ENCODE measurements around the gene CIAO2B.

Gene CIAO2B

GRCh38 chr16:66894055-66894454 is 40.1 kb downstream of the CIAO2B start:
- no peaks in the 10 kb centered on the region for H3K9me2 ChIP-seq (replicated peaks; ENCODE audit: low read depth, low read length)
- peaks cover 4% of the 10 kb centered on the region for H3K4me1 ChIP-seq (ENCODE audit: insufficient read depth, low read length, poor library complexity, severe bottlenecking)
- H4K20me1 ChIP-seq (ENCODE audit: insufficient read depth, low read length, poor library complexity, severe bottlenecking) = no peaks in the 10 kb centered on the region
- no peaks in the 10 kb centered on the region for H3K9me3 ChIP-seq (ENCODE audit: insufficient read depth, low read depth, low read length)
- no peaks in the 10 kb centered on the region for H3K27me3 ChIP-seq (ENCODE audit: insufficient read depth, low read length, poor library complexity, severe bottlenecking)
- H3K9ac ChIP-seq (ENCODE audit: low read depth, low read length, poor library complexity, severe bottlenecking) = no peak overlapping the region
- TF ChIP-seq EZH2phosphoT487 (IDR thresholded peaks at IDR 0.05; ENCODE audit: borderline replicate concordance) (no peak), CTCF (conservative IDR thresholded peaks at IDR 0.05; ENCODE audit: low read length) (no peak)
- H3K79me2 ChIP-seq (ENCODE audit: insufficient read depth, low read length) = no peaks in the 10 kb centered on the region
- no peak overlapping the region for H3K4me2 ChIP-seq (ENCODE audit: low read depth, low read length, poor library complexity, severe bottlenecking)
- no peak overlapping the region for H3K4me3 ChIP-seq (ENCODE audit: low read length, poor library complexity, severe bottlenecking)
- H3F3A ChIP-seq (ENCODE audit: low read depth) = no peaks in the 10 kb centered on the region
- H3K36me3 ChIP-seq (ENCODE audit: insufficient read depth, low read length) = no peaks in the 10 kb centered on the region
- H2AFZ ChIP-seq (ENCODE audit: low read length) = no peak overlapping the region

- TF ChIP-seq EZH2phosphoT487 (IDR thresholded peaks at IDR 0.05; ENCODE audit: borderline replicate concordance) (no peak), CTCF (conservative IDR thresholded peaks at IDR 0.05; ENCODE audit: low read length) (no peak)
- Histone ChIP-seq H3K36me3 (ENCODE audit: insufficient read depth, low read length) (no peaks in the 10 kb centered on the region), H4K20me1 (ENCODE audit: insufficient read depth, low read length, poor library complexity, severe bottlenecking) (no peaks in the 10 kb centered on the region), H3K4me2 (ENCODE audit: low read depth, low read length, poor library complexity, severe bottlenecking) (no peak overlapping the region), H3K4me3 (ENCODE audit: low read length, poor library complexity, severe bottlenecking) (no peak overlapping the region), H3K9me2 (replicated peaks; ENCODE audit: low read depth, low read length) (no peaks in the 10 kb centered on the region), H3F3A (ENCODE audit: low read depth) (no peaks in the 10 kb centered on the region), H3K4me1 (ENCODE audit: insufficient read depth, low read length, poor library complexity, severe bottlenecking) (peaks cover 11% of the 10 kb centered on the region), H3K9ac (ENCODE audit: low read depth, low read length, poor library complexity, severe bottlenecking) (no peak overlapping the region), H3K79me2 (ENCODE audit: insufficient read depth, low read length) (peaks cover 14% of the 10 kb centered on the region), H2AFZ (ENCODE audit: low read length) (no peak overlapping the region), H3K27me3 (ENCODE audit: insufficient read depth, low read length, poor library complexity, severe bottlenecking) (no peaks in the 10 kb centered on the region), H3K9me3 (ENCODE audit: insufficient read depth, low read depth, low read length) (no peaks in the 10 kb centered on the region)
These were observed 42.4 kb downstream of the CIAO2B start for GRCh38 chr16:66891797-66892196.

GRCh38 chr16:66891360-66891759 is 42.8 kb downstream of the CIAO2B start:
- Histone ChIP-seq H3F3A (ENCODE audit: low read depth) (no peaks in the 10 kb centered on the region), H3K9me2 (replicated peaks; ENCODE audit: low read depth, low read length) (no peaks in the 10 kb centered on the region), H3K36me3 (ENCODE audit: insufficient read depth, low read length) (peaks cover 2% of the 10 kb centered on the region; the same call in 1 of the 2 replicates), H4K20me1 (ENCODE audit: insufficient read depth, low read length, poor library complexity, severe bottlenecking) (peaks cover under 1% of the 10 kb centered on the region), H3K4me1 (ENCODE audit: insufficient read depth, low read length, poor library complexity, severe bottlenecking) (peaks cover 15% of the 10 kb centered on the region), H3K4me2 (ENCODE audit: low read depth, low read length, poor library complexity, severe bottlenecking) (no peak overlapping the region), H3K9me3 (ENCODE audit: insufficient read depth, low read depth, low read length) (no peaks in the 10 kb centered on the region), H3K9ac (ENCODE audit: low read depth, low read length, poor library complexity, severe bottlenecking) (no peak overlapping the region), H2AFZ (ENCODE audit: low read length) (no peak overlapping the region), H3K79me2 (ENCODE audit: insufficient read depth, low read length) (peaks cover 18% of the 10 kb centered on the region), H3K27me3 (ENCODE audit: insufficient read depth, low read length, poor library complexity, severe bottlenecking) (no peaks in the 10 kb centered on the region), H3K4me3 (ENCODE audit: low read length, poor library complexity, severe bottlenecking) (no peak overlapping the region)
- TF ChIP-seq EZH2phosphoT487 (IDR thresholded peaks at IDR 0.05; ENCODE audit: borderline replicate concordance) (no peak), CTCF (conservative IDR thresholded peaks at IDR 0.05; ENCODE audit: low read length) (no peak)
